Measurements from ENCODE around the gene SMIM33. TPM values are rescaled to one million over a fixed set of nuclear protein-coding genes. Genes with fewer than 3 reads are reported as not detected.
"Not testable (repeated sequence)": the region's sequence is repeated elsewhere in the genome, so short reads cannot be mapped to it uniquely, and the experiment has no call there.

The SMIM33 gene
- total RNA-seq, 1 experiment from 2014 or later, result not detected

DNA sequence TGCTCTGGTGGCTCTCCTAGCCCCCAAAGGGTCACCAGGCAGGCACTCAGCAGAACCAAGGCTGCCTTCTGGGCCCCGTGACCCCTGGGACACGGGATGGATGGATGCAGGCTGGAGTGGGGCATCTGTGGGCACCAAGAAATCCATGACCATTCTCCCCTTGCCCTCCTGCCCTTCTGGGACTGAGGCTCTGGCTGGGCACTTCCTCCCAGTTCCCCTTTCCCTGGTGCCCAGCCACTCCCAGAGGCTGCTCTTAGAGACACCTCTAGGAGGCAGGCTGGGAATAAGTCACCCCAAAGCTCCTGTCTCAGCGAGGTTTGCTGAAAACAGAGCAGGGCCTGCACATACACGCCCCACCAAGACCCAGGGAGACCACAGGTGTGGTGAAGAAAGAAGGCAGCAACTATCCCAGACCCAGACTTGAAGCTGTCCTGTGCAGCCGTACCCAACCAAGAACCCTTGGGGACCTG, 10.8 kb downstream of the SMIM33 start:
- no peaks in the 10 kb centered on the region for H4K20me1 ChIP-seq (ENCODE audit: insufficient read depth)
- H3K4me3 ChIP-seq, result peak overlapping the region; percentile 39; the same call in 1 of the 2 replicates
- POLR2A ChIA-PET (ENCODE audit: unreplicated experiment), result interaction anchor here (0.6 to 0.7 kb wide), 3 partner anchors 59 to 1150 kb away, joined by 3 to 7 read pairs (median 5); partner anchors contain the start of genes CDC25C and MATR3
- peaks cover 31% of the 10 kb centered on the region for H3F3A ChIP-seq (ENCODE audit: insufficient read depth, low read depth)
- intact Hi-C loops (cut with micrococcal nuclease; ENCODE audit: unreplicated experiment), result loop anchor here (1.0 kb wide), 1 partner anchor 32 kb away; no protein-coding TSS in a partner anchor
- H3K9me2 ChIP-seq (ENCODE audit: insufficient read depth), result no peaks in the 10 kb centered on the region
- DNase-seq, result no peak
- H2AFZ ChIP-seq, result peak overlapping the region; percentile 79; the same call in 1 of the 2 replicates
- CTCF ChIA-PET, result interaction anchor here (0.6 to 1.4 kb wide), 3 partner anchors 32 to 79 kb away, joined by 3 to 6 read pairs (median 3); no protein-coding TSS in a partner anchor
- H3K79me2 ChIP-seq (ENCODE audit: low read depth), result no peaks in the 10 kb centered on the region
- no peaks in the 10 kb centered on the region for H3K27me3 ChIP-seq (ENCODE audit: insufficient read depth, low read depth)
- H3K27ac ChIP-seq, result peak overlapping the region; percentile 80
- TF ChIP-seq, protein P1, sequence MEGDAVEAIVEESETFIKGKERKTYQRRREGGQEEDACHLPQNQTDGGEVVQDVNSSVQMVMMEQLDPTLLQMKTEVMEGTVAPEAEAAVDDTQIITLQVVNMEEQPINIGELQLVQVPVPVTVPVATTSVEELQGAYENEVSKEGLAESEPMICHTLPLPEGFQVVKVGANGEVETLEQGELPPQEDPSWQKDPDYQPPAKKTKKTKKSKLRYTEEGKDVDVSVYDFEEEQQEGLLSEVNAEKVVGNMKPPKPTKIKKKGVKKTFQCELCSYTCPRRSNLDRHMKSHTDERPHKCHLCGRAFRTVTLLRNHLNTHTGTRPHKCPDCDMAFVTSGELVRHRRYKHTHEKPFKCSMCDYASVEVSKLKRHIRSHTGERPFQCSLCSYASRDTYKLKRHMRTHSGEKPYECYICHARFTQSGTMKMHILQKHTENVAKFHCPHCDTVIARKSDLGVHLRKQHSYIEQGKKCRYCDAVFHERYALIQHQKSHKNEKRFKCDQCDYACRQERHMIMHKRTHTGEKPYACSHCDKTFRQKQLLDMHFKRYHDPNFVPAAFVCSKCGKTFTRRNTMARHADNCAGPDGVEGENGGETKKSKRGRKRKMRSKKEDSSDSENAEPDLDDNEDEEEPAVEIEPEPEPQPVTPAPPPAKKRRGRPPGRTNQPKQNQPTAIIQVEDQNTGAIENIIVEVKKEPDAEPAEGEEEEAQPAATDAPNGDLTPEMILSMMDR (conservative IDR thresholded peaks at IDR 0.05), result no peak; the same call in 1 of the 2 replicates
- no peak for TF ChIP-seq EZH2 (IDR thresholded peaks at IDR 0.05; ENCODE audit: low read depth)
- peaks cover 28% of the 10 kb centered on the region for H3K4me1 ChIP-seq (replicated peaks; ENCODE audit: insufficient read depth)
- H3K36me3 ChIP-seq (ENCODE audit: low read depth), result no peaks in the 10 kb centered on the region
- no peaks in the 10 kb centered on the region for H3K9me3 ChIP-seq (ENCODE audit: insufficient read depth, low read depth)
- no TSS peak for BruUV-seq (replicated peaks)
- H3K4me2 ChIP-seq, result peak overlapping the region; percentile 76

DNA sequence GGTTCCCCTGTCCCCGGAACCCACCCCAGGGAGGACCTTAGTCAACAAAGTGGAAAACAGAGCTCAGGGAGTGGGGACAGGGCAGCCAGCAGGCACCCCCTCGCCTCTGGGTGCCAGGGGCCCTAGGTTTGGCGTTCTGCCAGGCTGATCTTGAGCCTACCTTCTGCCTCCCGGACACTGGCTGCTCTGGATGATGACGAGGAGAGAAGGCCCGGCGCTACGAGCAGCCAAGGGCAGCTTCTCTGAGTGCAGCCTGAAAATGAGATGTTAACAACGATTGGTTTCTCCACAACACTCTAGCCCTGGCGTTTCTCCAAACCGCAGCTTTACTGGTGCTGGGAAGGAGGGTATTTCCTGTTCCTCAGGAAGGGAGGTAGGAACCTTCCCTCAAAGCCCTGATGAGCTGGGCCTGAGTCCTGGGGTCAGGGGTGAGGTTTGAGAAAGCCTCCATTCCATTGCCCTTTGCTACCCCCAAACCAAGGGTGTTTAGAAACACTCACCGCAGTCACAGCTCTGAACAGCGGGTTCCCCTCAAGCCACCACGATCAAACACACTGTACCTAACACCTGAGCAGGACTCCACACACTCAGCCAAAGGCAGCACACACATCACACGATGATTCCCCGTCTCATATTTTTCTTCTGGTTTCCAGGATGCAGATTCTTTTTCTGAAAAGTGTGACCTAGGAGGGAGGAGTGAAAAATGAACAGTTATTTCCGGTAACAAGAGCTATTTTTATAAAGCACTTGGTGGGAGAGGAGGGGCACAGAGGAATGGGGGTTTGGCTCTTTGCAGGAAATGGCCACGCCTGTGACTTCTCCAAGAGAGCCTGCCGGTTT, 11.5 kb downstream of the SMIM33 start, which contains the start of gene STING1:
Gene STING1, minus strand, starts transcription at position 709 of the 840 bp plus-strand sequence. CDS start 1,054 bp downstream, outside the sequence.
- TF ChIP-seq, protein P1 (conservative IDR thresholded peaks at IDR 0.05), result no peak
- no peak for TF ChIP-seq EZH2 (IDR thresholded peaks at IDR 0.05; ENCODE audit: low read depth)
- Histone ChIP-seq H3K36me3 (ENCODE audit: low read depth) (no peaks in the 10 kb centered on the region), H4K20me1 (ENCODE audit: insufficient read depth) (no peaks in the 10 kb centered on the region), H3K79me2 (ENCODE audit: low read depth) (no peaks in the 10 kb centered on the region), H3K27me3 (ENCODE audit: insufficient read depth, low read depth) (no peaks in the 10 kb centered on the region), H3K9me2 (ENCODE audit: insufficient read depth) (no peaks in the 10 kb centered on the region), H3F3A (ENCODE audit: insufficient read depth, low read depth) (peaks cover 31% of the 10 kb centered on the region), H3K9me3 (ENCODE audit: insufficient read depth, low read depth) (no peaks in the 10 kb centered on the region), H3K4me1 (replicated peaks; ENCODE audit: insufficient read depth) (peaks cover 28% of the 10 kb centered on the region), H3K27ac (peak within 1 kb of the TSS; percentile 80), H3K4me2 (peak within 1 kb of the TSS; percentile 76), H3K4me3 (peak within 1 kb of the TSS; percentile 39; the same call in 1 of the 2 replicates), H2AFZ (peak within 1 kb of the TSS; percentile 79)
- DNase-seq, result peak; percentile 86 to 94
- CTCF ChIA-PET, result interaction anchor here (0.6 to 1.4 kb wide), 3 partner anchors 31 to 78 kb away, joined by 3 to 6 read pairs (median 3); no protein-coding TSS in a partner anchor
- intact Hi-C loops (cut with micrococcal nuclease; ENCODE audit: unreplicated experiment), result loop anchor here (1.0 kb wide), 1 partner anchor 31 kb away; no protein-coding TSS in a partner anchor
- BruUV-seq (replicated peaks), result TSS peak; percentile 74
- POLR2A ChIA-PET (ENCODE audit: unreplicated experiment), result interaction anchor here (0.5 to 1.1 kb wide), 10 partner anchors 13 to 220 kb away, joined by 3 to 8 read pairs (median 4); partner anchors contain the start of genes DNAJC18 and MATR3

DNA sequence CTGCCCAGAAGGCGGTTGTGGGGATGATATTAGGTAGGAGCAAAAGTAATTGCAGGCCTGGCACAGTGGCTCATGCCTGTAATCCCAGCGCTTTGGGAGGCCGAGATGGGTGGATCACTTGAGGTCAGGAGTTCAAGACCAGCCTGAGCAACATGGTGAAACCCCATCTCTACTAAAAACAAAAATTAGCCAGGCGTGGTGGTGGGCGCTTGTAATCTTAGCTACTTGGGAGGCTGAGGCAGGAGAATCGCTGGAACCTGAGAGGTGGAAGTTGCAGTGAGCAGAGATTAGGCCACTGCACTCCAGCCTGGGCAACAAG, 12.0 kb downstream of the SMIM33 start:
- H3K9me2 ChIP-seq (ENCODE audit: insufficient read depth); H3K9me3 ChIP-seq (ENCODE audit: insufficient read depth, low read depth); DNase-seq; BruUV-seq (replicated peaks); H3K27me3 ChIP-seq (ENCODE audit: insufficient read depth, low read depth); H3K79me2 ChIP-seq (ENCODE audit: low read depth); CTCF ChIA-PET; H3K36me3 ChIP-seq (ENCODE audit: low read depth); H4K20me1 ChIP-seq (ENCODE audit: insufficient read depth): not testable (repeated sequence)
- POLR2A ChIA-PET (ENCODE audit: unreplicated experiment), result interaction anchor here (0.5 to 1.1 kb wide), 6 partner anchors 13 to 220 kb away, joined by 3 to 7 read pairs (median 3); partner anchors contain the start of gene DNAJC18
- Histone ChIP-seq H3K4me3 (peak overlapping the region; percentile 39; the same call in 1 of the 2 replicates), H3F3A (ENCODE audit: insufficient read depth, low read depth) (peaks cover 31% of the 10 kb centered on the region), H3K4me1 (replicated peaks; ENCODE audit: insufficient read depth) (peaks cover 28% of the 10 kb centered on the region), H3K4me2 (peak overlapping the region; percentile 76), H3K27ac (peak overlapping the region; percentile 80), H2AFZ (peak overlapping the region; percentile 79)
- intact Hi-C loops (cut with micrococcal nuclease; ENCODE audit: unreplicated experiment), result loop anchor here (1.0 kb wide), 1 partner anchor 30 kb away; no protein-coding TSS in a partner anchor
